ENCODE results near the gene TSHZ2.

The TSHZ2 gene

DNA sequence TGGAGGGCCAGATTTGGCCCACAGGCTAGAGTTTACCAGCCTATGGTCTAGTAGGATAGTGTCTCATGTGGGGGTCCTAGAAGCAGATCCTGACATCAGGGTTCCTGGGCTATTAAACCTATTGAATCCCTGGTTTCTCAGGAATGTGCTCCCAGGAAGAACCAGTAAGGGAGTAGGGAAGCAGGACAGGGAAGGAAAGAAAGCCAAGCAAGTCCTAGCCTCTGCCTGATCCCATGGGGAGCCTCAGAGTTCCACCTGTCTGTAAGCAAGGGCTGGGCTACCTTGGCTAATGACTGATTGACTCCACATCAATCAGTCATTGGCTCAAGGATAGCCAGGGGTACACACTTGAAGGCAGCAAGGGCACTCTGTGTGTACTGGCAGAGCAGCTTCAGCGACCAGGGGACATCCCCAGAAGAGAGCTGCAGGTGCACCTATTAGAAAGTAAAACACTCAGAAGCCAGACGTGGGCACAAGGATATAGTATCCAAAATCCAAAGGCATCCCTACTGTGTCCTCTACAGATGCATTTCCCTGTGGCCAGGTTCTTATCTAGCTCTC lies 309.5 kb downstream of the TSHZ2 start:
- Histone ChIP-seq H4K20me1 (ENCODE audit: insufficient read depth) (no peaks in the 10 kb centered on the region), H3K4me1 (ENCODE audit: low read depth, poor library complexity, severe bottlenecking) (no peaks in the 10 kb centered on the region), H3K27me3 (ENCODE audit: insufficient read depth, low read depth) (no peaks in the 10 kb centered on the region), H3K36me3 (ENCODE audit: insufficient read depth) (no peaks in the 10 kb centered on the region), H2AFZ (ENCODE audit: low read depth) (no peak overlapping the region), H3K9ac (no peak overlapping the region), H3K4me2 (no peak overlapping the region), H3K27ac (no peak overlapping the region), H3K79me2 (ENCODE audit: insufficient read depth, low read depth) (no peaks in the 10 kb centered on the region), H3K4me3 (IDR thresholded peaks at IDR 0.05; ENCODE audit: insufficient read depth, low read depth, low read length) (no peak overlapping the region)
- TF ChIP-seq CTCF (conservative IDR thresholded peaks at IDR 0.05; ENCODE audit: low read depth, low read length), result no peak

DNA sequence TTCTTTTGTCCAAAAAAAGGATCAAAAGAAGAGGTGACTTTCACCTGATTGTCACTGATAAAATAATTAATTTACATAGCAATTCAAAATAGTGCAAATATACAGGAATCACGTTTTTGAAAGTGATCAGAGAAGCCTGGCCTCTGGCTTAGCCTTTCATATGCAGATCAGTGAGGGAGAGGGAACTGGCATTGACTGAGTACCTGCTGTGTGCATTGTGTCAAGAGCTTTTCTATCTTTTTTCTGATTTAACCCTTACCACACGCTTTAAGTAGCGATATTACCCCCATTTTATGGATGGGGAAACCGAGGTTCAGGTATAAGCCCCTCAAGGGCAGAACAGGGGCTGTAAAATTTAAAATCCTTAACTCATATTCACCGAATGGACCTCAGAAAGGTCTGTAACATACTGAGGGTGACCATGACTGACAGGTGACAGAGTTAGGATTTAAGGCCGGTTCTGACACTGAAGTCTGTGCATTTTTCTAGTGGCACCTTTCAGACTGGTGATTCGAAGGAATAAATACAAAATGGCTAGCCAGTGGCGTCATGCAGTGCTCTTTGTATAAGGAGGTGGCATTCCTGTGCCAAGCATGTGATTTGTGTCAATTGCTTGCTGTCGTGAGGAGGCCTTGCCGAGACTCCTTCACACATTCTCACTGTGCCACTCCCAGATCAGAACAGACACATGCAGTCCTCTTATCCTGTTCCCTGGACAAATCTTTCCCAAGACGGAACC lies 310.2 kb downstream of the TSHZ2 start:
- Histone ChIP-seq H3K79me2 (ENCODE audit: insufficient read depth, low read depth) (no peaks in the 10 kb centered on the region), H3K4me3 (IDR thresholded peaks at IDR 0.05; ENCODE audit: insufficient read depth, low read depth, low read length) (no peak overlapping the region), H3K4me2 (no peak overlapping the region), H3K36me3 (ENCODE audit: insufficient read depth) (no peaks in the 10 kb centered on the region), H3K9ac (no peak overlapping the region), H3K4me1 (ENCODE audit: low read depth, poor library complexity, severe bottlenecking) (no peaks in the 10 kb centered on the region), H2AFZ (ENCODE audit: low read depth) (no peak overlapping the region), H4K20me1 (ENCODE audit: insufficient read depth) (no peaks in the 10 kb centered on the region), H3K27ac (no peak overlapping the region), H3K27me3 (ENCODE audit: insufficient read depth, low read depth) (no peaks in the 10 kb centered on the region)
- TF ChIP-seq CTCF (conservative IDR thresholded peaks at IDR 0.05; ENCODE audit: low read depth, low read length), result no peak

- no peak overlapping the region for H2AFZ ChIP-seq (ENCODE audit: low read depth)
- H3K36me3 ChIP-seq (ENCODE audit: insufficient read depth), result no peaks in the 10 kb centered on the region
- no peak overlapping the region for H3K9ac ChIP-seq
- no peaks in the 10 kb centered on the region for H4K20me1 ChIP-seq (ENCODE audit: insufficient read depth)
- no peak for TF ChIP-seq CTCF (conservative IDR thresholded peaks at IDR 0.05; ENCODE audit: low read depth, low read length)
- no peak overlapping the region for H3K27ac ChIP-seq
- H3K27me3 ChIP-seq (ENCODE audit: insufficient read depth, low read depth), result no peaks in the 10 kb centered on the region
- H3K4me3 ChIP-seq (IDR thresholded peaks at IDR 0.05; ENCODE audit: insufficient read depth, low read depth, low read length), result no peak overlapping the region
- no peak overlapping the region for H3K4me2 ChIP-seq
- H3K79me2 ChIP-seq (ENCODE audit: insufficient read depth, low read depth), result no peaks in the 10 kb centered on the region
- no peaks in the 10 kb centered on the region for H3K4me1 ChIP-seq (ENCODE audit: low read depth, poor library complexity, severe bottlenecking)
Observed at GRCh38 chr20:53283011-53283410, 310.9 kb downstream of the TSHZ2 start.

DNA sequence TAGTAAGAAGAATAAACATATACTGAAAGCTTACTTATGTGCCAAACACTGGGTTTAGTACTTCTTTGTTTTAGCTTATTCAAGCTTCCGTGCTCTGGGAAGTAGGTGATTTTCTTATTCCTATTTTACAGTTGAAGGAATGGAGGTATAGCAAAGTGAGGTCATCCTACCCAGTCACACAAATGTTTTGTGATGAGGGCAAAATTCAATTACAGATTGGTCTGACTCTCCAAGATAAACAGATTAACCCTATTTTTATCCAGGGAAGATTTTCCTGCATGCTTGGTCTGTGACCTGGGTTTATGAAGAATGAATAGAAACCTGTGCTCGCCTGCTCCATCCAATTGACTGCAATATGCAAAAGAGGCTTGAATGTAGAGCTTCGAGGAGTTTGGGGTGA lies 311.4 kb downstream of the TSHZ2 start:
- TF ChIP-seq CTCF (conservative IDR thresholded peaks at IDR 0.05; ENCODE audit: low read depth, low read length), result no peak
- Histone ChIP-seq H3K4me3 (IDR thresholded peaks at IDR 0.05; ENCODE audit: insufficient read depth, low read depth, low read length) (no peak overlapping the region), H3K27ac (no peak overlapping the region), H3K36me3 (ENCODE audit: insufficient read depth) (no peaks in the 10 kb centered on the region), H3K4me2 (no peak overlapping the region), H3K27me3 (ENCODE audit: insufficient read depth, low read depth) (no peaks in the 10 kb centered on the region), H4K20me1 (ENCODE audit: insufficient read depth) (no peaks in the 10 kb centered on the region), H3K4me1 (ENCODE audit: low read depth, poor library complexity, severe bottlenecking) (no peaks in the 10 kb centered on the region), H3K79me2 (ENCODE audit: insufficient read depth, low read depth) (no peaks in the 10 kb centered on the region), H2AFZ (ENCODE audit: low read depth) (no peak overlapping the region), H3K9ac (no peak overlapping the region)
